Pancreas (tissue), 10 donors: ENCODE results near the gene ZNF341. TPM values are rescaled to one million over a fixed set of nuclear protein-coding genes. Genes with fewer than 3 reads are reported as not detected.

ENCODE experiments used
- ATAC-seq, 4 donors: fragments of 200-7000 bp; cut with Tn5 transposase; one replicate each; pipeline versions ENCODE4 v1.8.0 to v1.9.1; 2020; ENCODE audit warnings: mild to moderate bottlenecking in 4 of 4, moderate library complexity in 4 of 4
- DNase-seq, 6 donors: peaks; one replicate each; pipeline ENCODE4 v3.0.0-alpha.2; 2020
- FAIRE-seq: peaks from 2 replicates; lab custom pipeline; 2012; peaks lifted over from hg19 to GRCh38; lab: Jason Lieb, UNC
- H3K27ac ChIP-seq, 4 donors: fragments of 200-600 bp; sonication (generic); 1 replicate in 3 of 4; 2 replicates in 1 of 4; pipeline versions ENCODE4 v1.5.0 to v1.8.0; 2020
- H3K27me3 ChIP-seq, 4 donors: fragments of 200-600 bp; one replicate each; pipeline ENCODE4 v1.8.0; 2021
- H3K36me3 ChIP-seq, 3 donors: fragments of 200-600 bp; sonication (generic) in 1 of 3; one replicate each; pipeline versions ENCODE4 v1.5.0 to v1.8.0; 2020 to 2021
- H3K4me1 ChIP-seq, 3 donors: fragments of 200-600 bp; one replicate each; pipeline ENCODE4 v1.8.0; 2021
- H3K4me3 ChIP-seq, 4 donors: fragments of 200-600 bp; sonication (generic) in 2 of 4; one replicate each; pipeline versions ENCODE4 v1.5.0 to v1.8.0; 2020 to 2021
- H3K9me3 ChIP-seq, 4 donors: fragments of 200-600 bp; one replicate each; pipeline ENCODE4 v1.8.0; 2021
- WGBS, 2 donors: extraction: QIAGEN DNeasy Blood & Tissue Kit; methylation state at CpG; one replicate each; pipeline ENCODE4 v1.1.7; 2013; 5-methylcytosine and 5-hydroxymethylcytosine counted together
- intact Hi-C, 3 donors: fragments of 100-400 bp; cut with DNase I; formaldehyde crosslinking; loops; one replicate each; pipeline versions ENCODE4 v1.11.1 to v1.14.2; 2022
- polyA plus RNA-seq, 2 donors: library from polyadenylated mRNA; stranded (reverse); fragments of 200-250 nt; gene quantifications; one replicate each; pipeline ENCODE4 v1.2.3, GENCODE V29; 2013
- total RNA-seq, 6 donors: library from RNA; stranded (reverse); fragmentation: NEBNext Ultra II Directional in 4 of 6; extraction: Animal tissue kit (Norgen Biotek cat#: 25700) in 4 of 6; gene quantifications; one replicate each; pipeline versions ENCODE4 v1.2.1 to v1.2.4, GENCODE V29; 2021 to 2023
- TF ChIP-seq, protein P1 (sequence below), 4 donors: fragments of 200-600 bp; sonication (generic) in 3 of 4; IDR thresholded peaks; one replicate each; pipeline versions ENCODE4 v1.5.0 to v1.8.0; 2021; ENCODE audit warnings: antibody characterized with exemption in 4 of 4
- donor health status: healthy with polysubstance abuse.
- donor health status: DM: no; HTN: no; CAD: no; lungs with moderate emphysema.
- donor health status: DM: no; HTN: no; CAD: no.
- donor health status: control.
- donor health status: control.
- donor health status: Bipolar disorder and iron deficiency.
- donor health status: DM: yes; HTN: yes; CAD: no.
- donor health status: DM: no; HTN: no; CAD: no.
- donor health status: DM: no; HTN: no; CAD: no.
- donor health status: DM: yes; HTN: yes; CAD: no.

ZNF341 gene
- total and polyA plus RNA-seq, 8 donors, result 1.1 to 5.7 (median 1.6) TPM

DNA sequence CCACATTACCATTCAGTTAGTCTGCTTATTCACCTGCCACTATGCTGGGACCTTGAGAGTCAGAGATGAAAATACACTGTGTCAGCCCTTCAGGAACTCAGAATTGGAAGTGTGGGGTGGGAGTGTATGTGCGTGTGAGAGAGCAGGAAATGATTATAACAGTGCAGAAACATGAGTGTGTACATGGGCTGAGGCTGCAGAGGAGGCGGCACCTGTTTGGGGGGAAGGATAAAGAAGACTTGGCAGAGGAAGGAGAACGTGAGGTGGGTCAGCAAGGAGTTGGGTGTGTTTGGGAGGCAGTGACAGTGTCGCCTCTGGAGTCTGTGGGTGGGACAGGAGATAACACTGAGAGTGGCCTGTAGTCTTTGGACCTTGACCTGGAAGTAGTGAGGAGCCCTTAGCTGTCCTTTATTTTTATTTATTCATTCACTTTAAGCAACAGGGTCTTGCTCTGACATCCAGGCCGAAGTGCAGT, 82.5 kb downstream of the ZNF341 start:
- no peaks in the 10 kb centered on the region for H3K27me3 ChIP-seq
- no peak overlapping the region for H3K27ac ChIP-seq
- H3K9me3 ChIP-seq, result no peaks in the 10 kb centered on the region
- no peak overlapping the region for H3K4me3 ChIP-seq
- no peaks in the 10 kb centered on the region for H3K36me3 ChIP-seq
- H3K4me1 ChIP-seq, result peaks cover 13 to 25% (median 23%) of the 10 kb centered on the region in 3 donors
- FAIRE-seq, result no peak
- intact Hi-C loops, result loop anchor here in 1 of 3 donors (10.0 kb wide), 1 partner anchor 61 kb away; no protein-coding TSS in a partner anchor
- ATAC-seq, result no peak
- 24 to 28% methylated on average over 5 of the region's 5 CpGs for WGBS, 2 donors
- DNase-seq, result no peak
- TF ChIP-seq, protein P1, sequence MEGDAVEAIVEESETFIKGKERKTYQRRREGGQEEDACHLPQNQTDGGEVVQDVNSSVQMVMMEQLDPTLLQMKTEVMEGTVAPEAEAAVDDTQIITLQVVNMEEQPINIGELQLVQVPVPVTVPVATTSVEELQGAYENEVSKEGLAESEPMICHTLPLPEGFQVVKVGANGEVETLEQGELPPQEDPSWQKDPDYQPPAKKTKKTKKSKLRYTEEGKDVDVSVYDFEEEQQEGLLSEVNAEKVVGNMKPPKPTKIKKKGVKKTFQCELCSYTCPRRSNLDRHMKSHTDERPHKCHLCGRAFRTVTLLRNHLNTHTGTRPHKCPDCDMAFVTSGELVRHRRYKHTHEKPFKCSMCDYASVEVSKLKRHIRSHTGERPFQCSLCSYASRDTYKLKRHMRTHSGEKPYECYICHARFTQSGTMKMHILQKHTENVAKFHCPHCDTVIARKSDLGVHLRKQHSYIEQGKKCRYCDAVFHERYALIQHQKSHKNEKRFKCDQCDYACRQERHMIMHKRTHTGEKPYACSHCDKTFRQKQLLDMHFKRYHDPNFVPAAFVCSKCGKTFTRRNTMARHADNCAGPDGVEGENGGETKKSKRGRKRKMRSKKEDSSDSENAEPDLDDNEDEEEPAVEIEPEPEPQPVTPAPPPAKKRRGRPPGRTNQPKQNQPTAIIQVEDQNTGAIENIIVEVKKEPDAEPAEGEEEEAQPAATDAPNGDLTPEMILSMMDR (IDR thresholded peaks at IDR 0.05), result no peak

DNA sequence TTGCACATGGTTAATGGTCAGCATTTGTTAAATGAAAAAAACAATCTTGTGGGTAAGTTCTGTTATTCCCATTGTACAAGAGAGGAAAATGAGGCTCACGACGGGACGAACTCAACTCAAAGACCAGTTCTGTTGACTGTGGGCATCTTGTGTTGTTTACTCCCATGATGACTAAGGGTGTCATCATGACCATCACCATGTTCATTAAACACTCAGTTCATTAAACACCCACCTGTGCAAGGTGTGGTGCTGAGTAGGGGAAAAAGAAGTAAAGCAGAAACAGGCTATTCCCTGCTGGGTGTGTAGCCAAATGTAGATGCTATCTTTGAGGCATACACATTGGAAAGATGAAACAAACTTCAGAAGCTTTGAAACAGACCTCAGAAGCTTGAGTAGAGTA, 83.9 kb downstream of the ZNF341 start:
- TF ChIP-seq, protein P1 (IDR thresholded peaks at IDR 0.05), result no peak

DNA sequence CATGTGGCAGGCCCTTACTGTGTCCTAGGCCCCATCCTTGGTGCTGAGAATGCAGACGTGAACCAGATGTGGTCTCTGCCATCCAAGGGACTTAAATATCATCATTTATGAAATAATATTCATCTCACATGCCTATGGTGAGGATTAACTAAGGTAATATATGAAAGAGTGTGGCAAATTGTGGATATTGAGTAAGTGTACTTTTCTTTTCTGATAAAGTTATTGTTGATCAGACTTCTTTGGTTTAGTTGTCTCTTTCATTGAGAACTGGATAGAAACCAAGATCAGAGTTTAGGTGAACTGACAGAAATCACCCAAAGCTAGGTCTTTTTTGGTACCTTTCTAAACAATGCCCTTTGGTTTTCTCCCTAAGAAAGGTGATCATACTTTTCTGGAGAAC, 84.4 kb downstream of the ZNF341 start:
- peaks cover 13 to 27% (median 24%) of the 10 kb centered on the region in 3 donors for H3K4me1 ChIP-seq
- no peak for FAIRE-seq
- H3K27me3 ChIP-seq, result no peaks in the 10 kb centered on the region
- H3K27ac ChIP-seq, result no peak overlapping the region
- H3K4me3 ChIP-seq, result no peak overlapping the region
- intact Hi-C loops, result loop anchor here in 1 of 3 donors (10.0 kb wide), 1 partner anchor 59 kb away; no protein-coding TSS in a partner anchor
- WGBS, 2 donors, result 85 to 86% methylated on average over 1 of the region's 1 CpG
- DNase-seq, result no peak
- TF ChIP-seq, protein P1 (IDR thresholded peaks at IDR 0.05), result no peak
- ATAC-seq, result no peak
- H3K36me3 ChIP-seq, result no peaks in the 10 kb centered on the region
- H3K9me3 ChIP-seq, result no peaks in the 10 kb centered on the region

More for the DNA sequence above, 83.9 kb downstream of the ZNF341 start:
- Histone ChIP-seq H3K4me3 (no peak overlapping the region), H3K9me3 (no peaks in the 10 kb centered on the region), H3K36me3 (no peaks in the 10 kb centered on the region), H3K27me3 (no peaks in the 10 kb centered on the region), H3K4me1 (peaks cover 13 to 29% (median 26%) of the 10 kb centered on the region in 3 donors), H3K27ac (no peak overlapping the region)
- DNase-seq (no peak), ATAC-seq (no peak), FAIRE-seq (no peak)
- WGBS, 2 donors, result 92 to 93% methylated on average over 3 of the region's 3 CpGs
- intact Hi-C loops, result loop anchor here in 1 of 3 donors (10.0 kb wide), 1 partner anchor 59 kb away; no protein-coding TSS in a partner anchor

DNA sequence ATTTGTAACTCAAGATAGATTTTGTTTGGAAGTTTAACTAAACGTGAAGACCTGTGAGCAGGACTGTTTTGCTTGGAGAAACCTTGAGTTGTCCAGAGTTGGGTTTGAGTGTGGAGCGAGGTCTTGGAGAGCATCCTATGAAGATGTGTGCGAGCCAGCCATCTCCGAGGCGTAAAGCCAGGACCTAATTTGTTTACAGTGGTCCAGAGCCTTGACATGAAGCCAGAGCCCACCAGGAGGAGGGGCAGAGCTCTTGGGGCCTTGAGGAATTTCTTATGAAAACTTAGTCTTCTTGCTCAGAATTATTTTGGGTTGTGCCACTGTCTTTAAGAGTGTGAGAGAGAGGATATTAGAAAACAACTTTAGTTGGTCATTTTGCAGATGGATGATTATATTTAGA, 85.6 kb downstream of the ZNF341 start:
- intact Hi-C loops, result loop anchor here in 1 of 3 donors (10.0 kb wide), 1 partner anchor 57 kb away; no protein-coding TSS in a partner anchor
- Histone ChIP-seq H3K27me3 (no peaks in the 10 kb centered on the region), H3K4me3 (no peak overlapping the region), H3K36me3 (no peaks in the 10 kb centered on the region), H3K27ac (no peak overlapping the region), H3K4me1 (peaks cover 13 to 27% (median 24%) of the 10 kb centered on the region in 3 donors), H3K9me3 (no peaks in the 10 kb centered on the region)
- ATAC-seq (no peak), FAIRE-seq (no peak), DNase-seq (no peak)
- TF ChIP-seq, protein P1 (IDR thresholded peaks at IDR 0.05), result no peak
- 71 to 79% methylated on average over 5 of the region's 5 CpGs for WGBS, 2 donors

DNA sequence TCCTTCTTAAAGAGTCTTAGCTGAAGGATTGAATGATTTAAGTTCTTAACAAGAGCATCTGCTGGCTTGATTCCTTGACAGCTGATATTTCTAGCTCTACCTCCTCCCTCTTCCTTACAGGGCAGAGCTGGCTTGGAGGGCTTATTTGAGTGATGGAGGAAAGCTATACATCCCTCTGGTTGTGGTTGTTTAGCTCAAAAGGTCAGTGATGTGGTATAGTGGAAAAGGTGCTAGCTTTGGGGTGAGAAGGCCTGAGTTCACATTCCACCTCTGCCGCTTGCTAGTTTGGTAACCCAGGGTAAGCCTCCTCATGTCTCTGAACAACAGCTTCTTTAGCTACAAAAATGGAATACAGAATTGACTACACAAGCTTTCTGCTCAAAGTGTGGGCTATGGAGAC, 87.7 kb downstream of the ZNF341 start:
- Histone ChIP-seq H3K27me3 (no peaks in the 10 kb centered on the region), H3K27ac (no peak overlapping the region), H3K4me1 (peaks cover 6 to 15% (median 11%) of the 10 kb centered on the region in 3 donors), H3K9me3 (no peaks in the 10 kb centered on the region), H3K4me3 (no peak overlapping the region), H3K36me3 (no peaks in the 10 kb centered on the region)
- DNase-seq (no peak), ATAC-seq (no peak), FAIRE-seq (no peak)
- TF ChIP-seq, protein P1 (IDR thresholded peaks at IDR 0.05), result no peak
- intact Hi-C loops, result loop anchor here in 1 of 3 donors (10.0 kb wide), 1 partner anchor 55 kb away; no protein-coding TSS in a partner anchor
- WGBS, 2 donors, result 100% methylated on average over 1 of the region's 1 CpG
